Natural killer cell (primary cell): Measurements from ENCODE around the gene TMEM108. TPM values are rescaled to one million over a fixed set of nuclear protein-coding genes. Genes with fewer than 3 reads are reported as not detected.

Experiments used
- ATAC-seq, 3 donors: fragments of 150-1000 bp in 2 of 3; fragments of 200-7000 bp in 1 of 3; cut with Tn5 transposase; 1 replicate in 1 of 3; 2 replicates in 2 of 3; pipeline ENCODE4 v1.10.0; 2021; ENCODE audit warnings: mild to moderate bottlenecking in 2 of 3, moderate library complexity in 2 of 3
- DNase-seq, 2 donors: peaks; one replicate each; pipeline versions ENCODE4 v3.0.0 to v3.0.0-alpha.2; 2013 to 2021; ENCODE audit warnings: mixed read lengths in 1 of 2
- H3K27ac ChIP-seq: one replicate; pipeline ENCODE4 v1.5.1; 2013; ENCODE audit warnings: mild to moderate bottlenecking, low read length
- H3K27me3 ChIP-seq: one replicate; pipeline ENCODE4 v1.6.1; 2013; ENCODE audit warnings: low read length; ENCODE audit not compliant: control insufficient read depth, insufficient read depth
- H3K36me3 ChIP-seq: one replicate; pipeline ENCODE4 v1.6.1; 2013; ENCODE audit warnings: low read length; ENCODE audit not compliant: control insufficient read depth, insufficient read depth
- H3K4me1 ChIP-seq: one replicate; pipeline ENCODE4 v1.6.1; 2013; ENCODE audit warnings: low read length; ENCODE audit not compliant: control insufficient read depth, insufficient read depth
- H3K4me3 ChIP-seq: one replicate; pipeline ENCODE4 v1.5.1; 2013; ENCODE audit warnings: low read length
- H3K9me3 ChIP-seq: one replicate; pipeline ENCODE4 v1.6.1; 2013; ENCODE audit warnings: low read length; ENCODE audit not compliant: control insufficient read depth, insufficient read depth
- H3K27ac Mint-ChIP-seq, 2 donors: one replicate each; pipeline ENCODE4 v1.8.0; 2022; ENCODE audit warnings: mild to moderate bottlenecking in 2 of 2, mixed read lengths in 2 of 2, moderate library complexity in 1 of 2
- H3K27me3 Mint-ChIP-seq, 2 donors: one replicate each; pipeline ENCODE4 v1.8.0; 2022; ENCODE audit warnings: low read depth in 2 of 2, mixed read lengths in 2 of 2
- H3K36me3 Mint-ChIP-seq: one replicate; pipeline ENCODE4 v1.8.0; 2022; ENCODE audit warnings: mixed read lengths
- H3K4me1 Mint-ChIP-seq, 2 donors: one replicate each; pipeline ENCODE4 v1.8.0; 2022; ENCODE audit warnings: mixed read lengths in 2 of 2
- H3K4me3 Mint-ChIP-seq: one replicate; pipeline ENCODE4 v1.8.0; 2022; ENCODE audit warnings: mild to moderate bottlenecking, moderate library complexity, mixed read lengths
- H3K9me3 Mint-ChIP-seq, 2 donors: one replicate each; pipeline ENCODE4 v1.8.0; 2022; ENCODE audit warnings: mixed read lengths in 2 of 2
- WGBS: methylation state at CpG from one replicate; pipeline ENCODE4 v1.1.7; 2013; ENCODE audit warnings: missing lambda C conversion rate; ENCODE audit not compliant: insufficient coverage; 5-methylcytosine and 5-hydroxymethylcytosine counted together
- intact Hi-C: fragments of 100-400 bp; cut with micrococcal nuclease; formaldehyde crosslinking; loops from one replicate; pipeline ENCODE4 v1.14.2; 2022
- total RNA-seq, 4 donors: library from RNA; stranded (reverse); fragments of 120-200 nt in 1 of 4; gene quantifications; one replicate each; pipeline versions ENCODE4 v1.2.3 to v1.2.4, GENCODE V29; 2013 to 2022
- TF ChIP-seq, protein P1 (sequence below): fragments of 200-600 bp; IDR thresholded peaks from one replicate; pipeline ENCODE4 v1.8.0; 2022; ENCODE audit warnings: antibody characterized with exemption

Gene TMEM108
- total RNA-seq, 3 donors from 2014 or later (not counting 1 experiment from before 2014, with no cell fraction given), result not detected

GRCh38 chr3:133293397-133294110, 255.4 kb downstream of the TMEM108 start:
- Mint-ChIP-seq H3K36me3 (no peaks in the 10 kb centered on the region), H3K27ac (no peak overlapping the region), H3K4me1 (no peaks in the 10 kb centered on the region), H3K4me3 (no peak overlapping the region), H3K9me3 (no peaks in the 10 kb centered on the region), H3K27me3 (no peaks in the 10 kb centered on the region)
- DNase-seq, result no peak
- no peak for ATAC-seq
- TF ChIP-seq, protein P1, sequence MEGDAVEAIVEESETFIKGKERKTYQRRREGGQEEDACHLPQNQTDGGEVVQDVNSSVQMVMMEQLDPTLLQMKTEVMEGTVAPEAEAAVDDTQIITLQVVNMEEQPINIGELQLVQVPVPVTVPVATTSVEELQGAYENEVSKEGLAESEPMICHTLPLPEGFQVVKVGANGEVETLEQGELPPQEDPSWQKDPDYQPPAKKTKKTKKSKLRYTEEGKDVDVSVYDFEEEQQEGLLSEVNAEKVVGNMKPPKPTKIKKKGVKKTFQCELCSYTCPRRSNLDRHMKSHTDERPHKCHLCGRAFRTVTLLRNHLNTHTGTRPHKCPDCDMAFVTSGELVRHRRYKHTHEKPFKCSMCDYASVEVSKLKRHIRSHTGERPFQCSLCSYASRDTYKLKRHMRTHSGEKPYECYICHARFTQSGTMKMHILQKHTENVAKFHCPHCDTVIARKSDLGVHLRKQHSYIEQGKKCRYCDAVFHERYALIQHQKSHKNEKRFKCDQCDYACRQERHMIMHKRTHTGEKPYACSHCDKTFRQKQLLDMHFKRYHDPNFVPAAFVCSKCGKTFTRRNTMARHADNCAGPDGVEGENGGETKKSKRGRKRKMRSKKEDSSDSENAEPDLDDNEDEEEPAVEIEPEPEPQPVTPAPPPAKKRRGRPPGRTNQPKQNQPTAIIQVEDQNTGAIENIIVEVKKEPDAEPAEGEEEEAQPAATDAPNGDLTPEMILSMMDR, result no peak
- Histone ChIP-seq H3K4me1 (no peaks in the 10 kb centered on the region), H3K27me3 (no peaks in the 10 kb centered on the region), H3K4me3 (no peak overlapping the region), H3K27ac (no peak overlapping the region), H3K9me3 (no peaks in the 10 kb centered on the region), H3K36me3 (no peaks in the 10 kb centered on the region)
- WGBS, result 62% methylated on average over 3 of the region's 4 CpGs
- intact Hi-C loops, result no loop called here

DNA sequence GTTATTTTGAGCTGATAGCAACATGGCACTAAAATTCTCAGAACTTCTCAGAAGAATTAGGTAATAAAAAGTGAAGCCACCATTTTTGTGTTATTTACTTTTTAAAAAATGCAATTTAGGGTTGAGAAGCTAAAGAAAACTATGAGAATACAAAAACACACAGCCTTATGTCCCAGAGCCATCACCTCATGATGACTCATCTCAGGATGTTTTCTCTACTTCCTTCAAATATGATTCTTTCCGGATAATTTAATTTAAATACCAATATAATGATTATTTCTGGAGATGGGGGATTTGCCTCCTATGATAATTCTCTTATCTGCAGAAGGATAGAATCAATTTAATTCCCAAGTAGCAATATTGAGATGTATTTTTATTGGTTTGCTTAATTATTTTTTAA, 256.1 kb downstream of the TMEM108 start:
- no peaks in the 10 kb centered on the region for H3K36me3 ChIP-seq
- no peaks in the 10 kb centered on the region for H3K9me3 ChIP-seq
- Mint-ChIP-seq H3K4me1 (no peaks in the 10 kb centered on the region), H3K27ac (no peak overlapping the region), H3K9me3 (no peaks in the 10 kb centered on the region), H3K27me3 (no peaks in the 10 kb centered on the region), H3K36me3 (no peaks in the 10 kb centered on the region), H3K4me3 (no peak overlapping the region)
- WGBS, result no CpG with 5 or more reads among the region's 1 CpG
- TF ChIP-seq, protein P1, result no peak
- H3K27me3 ChIP-seq, result no peaks in the 10 kb centered on the region
- DNase-seq, result no peak
- intact Hi-C loops, result no loop called here
- H3K27ac ChIP-seq, result no peak overlapping the region
- no peak overlapping the region for H3K4me3 ChIP-seq
- ATAC-seq, result no peak
- no peaks in the 10 kb centered on the region for H3K4me1 ChIP-seq

- Histone ChIP-seq H3K9me3 (no peaks in the 10 kb centered on the region), H3K4me3 (no peak overlapping the region), H3K27me3 (no peaks in the 10 kb centered on the region), H3K36me3 (no peaks in the 10 kb centered on the region), H3K27ac (no peak overlapping the region), H3K4me1 (no peaks in the 10 kb centered on the region)
- no peak for DNase-seq
- intact Hi-C loops, result no loop called here
- no peaks in the 10 kb centered on the region for H3K36me3 Mint-ChIP-seq
- TF ChIP-seq, protein P1, result no peak
- no peak overlapping the region for H3K27ac Mint-ChIP-seq
- WGBS, result 66% methylated on average over 4 of the region's 4 CpGs
- peaks cover 0 to 2% of the 10 kb centered on the region in 2 donors for H3K27me3 Mint-ChIP-seq
- no peaks in the 10 kb centered on the region for H3K4me1 Mint-ChIP-seq
- ATAC-seq, result no peak
- H3K4me3 Mint-ChIP-seq, result no peak overlapping the region
- no peaks in the 10 kb centered on the region for H3K9me3 Mint-ChIP-seq
Observed at GRCh38 chr3:133295199-133295901, 257.2 kb downstream of the TMEM108 start.
